ENCODE data around the gene CNIH3. TPM values are rescaled to one million over a fixed set of nuclear protein-coding genes. Genes with fewer than 3 reads are reported as not detected.
A peak's percentile ranks its signal among the peaks of the same experiment; 100 is the strongest.

CNIH3 gene
- total RNA-seq, 4 donors from 2014 or later: not detected

GRCh38 chr1:224639426-224639975 is 23.4 kb downstream of the CNIH3 start:
- Histone ChIP-seq H3K27ac (no peak overlapping the region), H3K4me1 (no peaks in the 10 kb centered on the region), H3K27me3 (no peaks in the 10 kb centered on the region), H3K9me3 (no peaks in the 10 kb centered on the region), H3K36me3 (no peaks in the 10 kb centered on the region), H3K4me3 (no peak overlapping the region)
- no peak for DNase-seq
- TF ChIP-seq CTCF (IDR thresholded peaks at IDR 0.05) (no peak), POLR2A (IDR thresholded peaks at IDR 0.05) (no peak)

GRCh38 chr1:224640018-224640417 is 23.9 kb downstream of the CNIH3 start:
- Histone ChIP-seq H3K27me3 (no peaks in the 10 kb centered on the region), H3K4me1 (no peaks in the 10 kb centered on the region), H3K36me3 (no peaks in the 10 kb centered on the region), H3K27ac (no peak overlapping the region), H3K9me3 (no peaks in the 10 kb centered on the region), H3K4me3 (no peak overlapping the region)
- TF ChIP-seq POLR2A (IDR thresholded peaks at IDR 0.05) (no peak), CTCF (IDR thresholded peaks at IDR 0.05) (no peak)
- DNase-seq: no peak

- Histone ChIP-seq H3K36me3 (no peaks in the 10 kb centered on the region), H3K27ac (no peak overlapping the region), H3K4me1 (no peaks in the 10 kb centered on the region), H3K4me3 (no peak overlapping the region), H3K27me3 (no peaks in the 10 kb centered on the region), H3K9me3 (no peaks in the 10 kb centered on the region)
- no peak for TF ChIP-seq CTCF (IDR thresholded peaks at IDR 0.05)
- no peak for TF ChIP-seq POLR2A (IDR thresholded peaks at IDR 0.05)
- DNase-seq: no peak
Measured at GRCh38 chr1:224640587-224640986, 24.5 kb downstream of the CNIH3 start.

GRCh38 chr1:224641030-224641429 is 24.9 kb downstream of the CNIH3 start:
- Histone ChIP-seq H3K9me3 (no peaks in the 10 kb centered on the region), H3K27ac (no peak overlapping the region), H3K36me3 (no peaks in the 10 kb centered on the region), H3K27me3 (no peaks in the 10 kb centered on the region), H3K4me1 (no peaks in the 10 kb centered on the region), H3K4me3 (no peak overlapping the region)
- TF ChIP-seq CTCF (IDR thresholded peaks at IDR 0.05) (peak in 1 of 6 experiments; percentile 6), POLR2A (IDR thresholded peaks at IDR 0.05) (no peak)
- no peak for DNase-seq

GRCh38 chr1:224643653-224644052 is 27.5 kb downstream of the CNIH3 start:
- Histone ChIP-seq H3K36me3 (no peaks in the 10 kb centered on the region), H3K27me3 (no peaks in the 10 kb centered on the region), H3K9me3 (no peaks in the 10 kb centered on the region), H3K27ac (no peak overlapping the region), H3K4me1 (no peaks in the 10 kb centered on the region), H3K4me3 (no peak overlapping the region)
- DNase-seq: no peak
- TF ChIP-seq CTCF (IDR thresholded peaks at IDR 0.05): no peak
- no peak for TF ChIP-seq POLR2A (IDR thresholded peaks at IDR 0.05)
